Astrocyte of the spinal cord (primary cell): ENCODE measurements around the gene MEGF10.
A peak's percentile ranks its signal among the peaks of the same experiment; 100 is the strongest.

Experiments
- DNase-seq: peaks from one replicate; pipeline ENCODE4 v3.0.0; 2011; ENCODE audit warnings: low read depth, low spot score
- H3K4me3 ChIP-seq: 2 replicates; pipeline ENCODE4 v1.5.1; 2011; ENCODE audit warnings: low read depth, mild to moderate bottlenecking, low read length, moderate library complexity
- in situ Hi-C: cut with HindIII; loops from 2 replicates; pipeline ENCODE4 v1.10.0; 2017; ENCODE audit warnings: low sequenced_read_pairs
- TF ChIP-seq, protein P1 (sequence below): IDR thresholded peaks from 2 replicates; pipeline ENCODE4 v1.5.1; 2012; ENCODE audit warnings: low read depth, mild to moderate bottlenecking, low read length, inconsistent platforms

MEGF10 gene

DNA sequence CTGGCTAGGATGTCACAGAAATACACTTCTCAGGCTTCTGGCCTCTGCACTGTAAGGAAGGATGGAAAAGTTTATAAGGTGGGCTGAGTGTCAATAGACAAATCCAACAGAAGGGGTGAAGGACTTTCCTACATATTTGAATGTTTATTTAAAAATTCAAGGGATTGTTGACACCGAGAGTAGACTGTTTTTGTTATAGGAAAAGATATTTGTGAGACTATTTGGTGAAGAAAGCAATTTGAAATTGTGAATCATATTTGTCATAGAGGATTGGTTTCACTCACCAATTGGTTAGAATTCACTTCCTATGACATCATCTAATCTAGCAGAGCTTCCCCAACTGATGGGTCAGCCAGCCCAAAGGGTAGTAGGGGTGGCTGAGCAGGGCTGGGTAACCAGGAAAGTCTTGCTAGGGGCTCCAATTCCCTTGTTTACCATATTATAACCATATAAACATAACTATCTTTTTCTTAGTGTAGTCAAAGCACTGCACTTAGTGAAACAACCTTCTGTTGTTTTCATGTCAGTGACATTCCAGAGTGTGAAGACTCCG is 14.9 kb upstream of the MEGF10 start:
- TF ChIP-seq, protein P1, sequence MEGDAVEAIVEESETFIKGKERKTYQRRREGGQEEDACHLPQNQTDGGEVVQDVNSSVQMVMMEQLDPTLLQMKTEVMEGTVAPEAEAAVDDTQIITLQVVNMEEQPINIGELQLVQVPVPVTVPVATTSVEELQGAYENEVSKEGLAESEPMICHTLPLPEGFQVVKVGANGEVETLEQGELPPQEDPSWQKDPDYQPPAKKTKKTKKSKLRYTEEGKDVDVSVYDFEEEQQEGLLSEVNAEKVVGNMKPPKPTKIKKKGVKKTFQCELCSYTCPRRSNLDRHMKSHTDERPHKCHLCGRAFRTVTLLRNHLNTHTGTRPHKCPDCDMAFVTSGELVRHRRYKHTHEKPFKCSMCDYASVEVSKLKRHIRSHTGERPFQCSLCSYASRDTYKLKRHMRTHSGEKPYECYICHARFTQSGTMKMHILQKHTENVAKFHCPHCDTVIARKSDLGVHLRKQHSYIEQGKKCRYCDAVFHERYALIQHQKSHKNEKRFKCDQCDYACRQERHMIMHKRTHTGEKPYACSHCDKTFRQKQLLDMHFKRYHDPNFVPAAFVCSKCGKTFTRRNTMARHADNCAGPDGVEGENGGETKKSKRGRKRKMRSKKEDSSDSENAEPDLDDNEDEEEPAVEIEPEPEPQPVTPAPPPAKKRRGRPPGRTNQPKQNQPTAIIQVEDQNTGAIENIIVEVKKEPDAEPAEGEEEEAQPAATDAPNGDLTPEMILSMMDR, result no peak
- DNase-seq, result no peak
- no peak overlapping the region for H3K4me3 ChIP-seq
- in situ Hi-C loops, result no loop called here

DNA sequence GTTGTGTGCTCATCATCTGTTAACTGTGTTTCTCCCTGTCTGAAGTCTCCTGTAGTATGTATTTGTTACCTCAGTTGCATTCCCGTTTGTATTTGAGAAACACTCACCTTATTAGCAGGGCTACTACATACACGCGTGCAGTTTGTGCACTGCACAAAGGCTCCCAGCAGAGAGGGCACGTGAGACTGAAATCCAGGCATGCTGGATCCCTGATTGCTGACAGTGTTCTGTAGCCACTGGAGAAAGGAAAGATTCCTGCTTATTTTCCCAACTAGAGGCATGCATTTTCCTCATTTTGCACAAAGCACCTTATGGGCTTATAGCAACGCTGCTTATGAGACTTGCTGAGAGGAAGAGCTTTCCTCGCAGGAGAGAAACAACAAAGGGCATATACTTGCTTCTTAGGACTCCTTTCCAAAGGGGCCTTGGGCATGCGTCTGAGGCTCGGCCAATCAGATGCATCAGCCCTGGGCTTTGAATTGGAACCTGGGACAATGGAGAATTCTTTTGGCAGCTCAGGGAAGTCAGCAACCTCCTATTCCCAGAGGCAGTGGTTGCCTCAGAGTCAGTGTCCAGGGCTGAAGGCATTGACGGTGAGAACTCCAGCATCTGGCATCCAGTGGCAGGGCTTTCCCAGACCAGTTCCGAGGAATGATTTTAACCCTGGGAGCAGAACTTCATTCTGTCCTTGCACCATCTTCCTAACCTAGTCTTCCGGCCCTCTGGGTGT is 9.9 kb upstream of the MEGF10 start:
- no peak overlapping the region for H3K4me3 ChIP-seq
- TF ChIP-seq, protein P1, result peak; percentile 18
- in situ Hi-C loops, result no loop called here
- DNase-seq, result no peak

DNA sequence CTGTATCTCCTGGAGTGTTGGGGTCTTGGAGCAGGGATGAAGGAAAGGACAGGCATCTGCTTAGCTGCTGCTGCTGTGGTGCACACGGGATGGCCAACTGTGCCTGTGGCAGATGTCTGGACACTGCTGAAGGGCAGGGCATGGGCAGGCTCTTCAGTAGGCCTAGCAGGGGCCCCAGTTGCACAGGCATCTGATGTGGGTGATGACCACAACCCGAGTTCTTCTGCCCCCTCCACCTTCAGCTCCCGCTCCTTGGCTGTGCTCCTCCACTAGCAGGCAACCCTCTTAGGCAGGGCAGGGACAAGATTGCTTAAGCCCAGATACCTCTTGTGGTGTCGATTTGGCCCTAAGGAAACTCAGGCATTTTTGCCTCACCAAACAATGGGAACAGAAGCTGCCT is 9.0 kb upstream of the MEGF10 start:
- DNase-seq, result no peak
- H3K4me3 ChIP-seq, result no peak overlapping the region
- TF ChIP-seq, protein P1, result no peak
- in situ Hi-C loops, result no loop called here

DNA sequence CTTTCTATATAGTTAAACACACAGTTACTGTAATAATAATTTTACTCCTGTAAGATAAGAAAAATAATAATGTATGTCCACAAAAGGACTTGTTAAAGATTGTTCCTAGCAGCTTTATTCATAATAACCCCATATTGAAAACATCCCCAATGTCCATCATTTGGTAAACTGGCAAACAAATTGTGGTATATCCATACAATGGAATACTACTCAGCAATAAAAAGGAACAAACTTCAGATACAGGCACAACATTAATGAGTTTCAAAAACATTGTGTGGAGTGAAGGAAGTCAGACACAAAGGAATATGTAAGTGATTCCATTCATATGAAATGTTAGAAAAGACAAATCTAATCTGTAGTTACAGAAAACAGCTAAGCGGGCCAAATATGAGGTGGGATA is 1.9 kb upstream of the MEGF10 start:
- no peak overlapping the region for H3K4me3 ChIP-seq
- in situ Hi-C loops, result no loop called here
- TF ChIP-seq, protein P1, result no peak
- DNase-seq, result no peak

DNA sequence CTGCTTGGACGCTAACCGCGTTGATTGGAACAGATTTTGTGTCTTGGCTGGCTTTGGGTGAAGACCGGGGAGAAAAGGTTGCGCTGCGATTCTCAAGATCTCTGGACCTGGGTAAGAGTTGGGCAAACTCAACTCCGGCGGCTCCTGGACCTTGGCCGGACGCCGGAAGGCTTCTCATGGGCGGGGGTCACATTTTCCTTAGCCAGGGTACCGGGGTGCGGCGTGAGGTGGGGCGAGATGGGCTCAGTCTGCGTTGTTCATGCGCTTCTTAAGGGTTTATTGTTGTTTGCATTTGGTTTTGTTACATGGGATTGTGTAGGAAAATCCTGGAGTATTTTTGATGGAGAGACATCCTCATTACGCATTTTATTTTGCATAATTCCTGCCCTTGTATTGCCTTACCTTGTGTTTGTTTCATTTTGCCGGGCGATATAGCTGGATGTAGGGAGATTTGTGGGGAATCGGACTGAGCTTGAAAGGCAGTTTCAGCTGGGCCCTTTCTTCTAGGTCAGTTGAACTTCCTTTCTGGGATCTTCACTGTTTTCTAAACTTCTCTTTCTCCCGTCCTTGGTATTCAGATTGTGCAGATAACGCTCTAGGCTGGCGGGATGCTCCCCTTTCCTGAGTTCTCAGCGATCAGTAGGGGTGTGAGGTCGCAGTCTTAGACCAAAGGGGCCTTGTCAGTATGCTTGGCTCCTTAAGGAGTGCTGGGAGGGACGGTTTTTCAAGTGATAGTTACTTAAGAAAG is 524 bp downstream of the MEGF10 start:
- TF ChIP-seq, protein P1, result no peak
- in situ Hi-C loops, result no loop called here

DNA sequence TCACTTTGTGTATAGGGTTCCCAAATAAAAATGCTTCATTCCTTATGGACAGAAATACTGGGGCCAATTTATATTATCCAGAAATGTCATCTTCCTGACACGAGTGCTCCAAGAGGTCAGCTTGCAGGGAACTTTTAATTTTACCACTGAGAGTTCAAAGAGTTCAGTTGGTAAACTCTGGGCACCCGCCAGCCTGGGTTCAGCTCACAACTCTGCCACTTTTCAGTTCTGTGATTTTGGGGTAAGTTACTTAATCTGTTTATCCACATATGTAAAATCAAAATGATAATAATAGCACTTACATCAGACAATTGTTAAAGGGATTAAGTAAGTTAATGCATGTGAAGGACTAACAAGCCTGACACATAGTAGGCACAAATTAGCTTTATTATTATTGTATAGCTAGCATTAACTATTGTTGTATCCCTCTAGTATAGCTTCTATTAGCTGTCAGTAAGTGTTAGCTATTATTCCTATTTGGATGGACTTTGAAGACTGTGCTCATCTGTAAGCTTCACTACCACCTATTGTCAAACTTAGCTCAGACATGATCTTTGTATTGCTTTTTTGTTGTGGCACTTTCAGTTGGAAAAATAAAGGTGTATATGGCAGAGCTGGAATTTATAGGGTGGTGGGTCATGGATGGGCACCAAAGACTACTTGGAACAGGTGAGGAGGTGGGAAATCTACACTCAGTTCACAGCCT is 1.6 kb downstream of the MEGF10 start:
- peak overlapping the region; percentile 53 for H3K4me3 ChIP-seq
- no peak for DNase-seq
- TF ChIP-seq, protein P1, result no peak
- in situ Hi-C loops, result no loop called here

More for the DNA sequence above, 524 bp downstream of the MEGF10 start:
- DNase-seq, result peak; percentile 30
- H3K4me3 ChIP-seq, result peak overlapping the region; percentile 53
